ENCODE measurements around the gene BMP15.

GRCh38 chrX:50962156-50962555, 51.6 kb downstream of the BMP15 start:
- no peak for TF ChIP-seq EZH2 (IDR thresholded peaks at IDR 0.05)
- no peak for TF ChIP-seq POLR2AphosphoS5 (IDR thresholded peaks at IDR 0.05; ENCODE audit: borderline replicate concordance, low read depth, low read length)
- no peak for TF ChIP-seq FOXP2 (optimal IDR thresholded peaks at IDR 0.05; ENCODE audit: control extremely low read depth, extremely low read length, insufficient read depth)
